Measurements from ENCODE around the gene MRC1. TPM values are rescaled to one million over a fixed set of nuclear protein-coding genes. Genes with fewer than 3 reads are reported as not detected.
"Not testable (repeated sequence)": the region's sequence is repeated elsewhere in the genome, so short reads cannot be mapped to it uniquely, and the experiment has no call there.

Gene MRC1
- total RNA-seq, 1 donor from 2014 or later, result 1.2 TPM

DNA sequence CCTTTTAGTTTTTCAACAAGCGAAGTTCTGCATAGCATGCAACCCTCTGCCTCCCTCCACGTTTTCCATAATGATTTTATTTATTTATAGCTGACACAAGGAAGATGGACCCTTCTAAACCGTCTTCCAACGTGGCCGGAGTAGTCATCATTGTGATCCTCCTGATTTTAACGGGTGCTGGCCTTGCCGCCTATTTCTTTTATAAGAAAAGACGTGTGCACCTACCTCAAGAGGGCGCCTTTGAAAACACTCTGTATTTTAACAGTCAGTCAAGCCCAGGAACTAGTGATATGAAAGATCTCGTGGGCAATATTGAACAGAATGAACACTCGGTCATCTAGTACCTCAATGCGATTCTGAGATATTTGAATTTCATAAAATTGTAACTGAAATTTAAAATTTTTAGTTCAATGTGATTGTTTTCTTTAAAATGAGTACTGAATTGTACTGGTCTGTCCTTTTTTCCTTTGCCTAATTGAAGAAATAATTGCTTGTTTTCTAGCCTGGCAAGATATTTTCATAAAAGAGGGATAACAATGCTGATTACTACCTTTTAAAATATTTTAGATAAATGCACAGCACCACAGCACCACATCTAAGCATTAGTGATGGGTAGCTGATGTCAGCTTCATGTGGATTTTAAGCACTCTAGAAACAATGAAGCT, 101.1 kb downstream of the MRC1 start:
- ATAC-seq, result no peak

DNA sequence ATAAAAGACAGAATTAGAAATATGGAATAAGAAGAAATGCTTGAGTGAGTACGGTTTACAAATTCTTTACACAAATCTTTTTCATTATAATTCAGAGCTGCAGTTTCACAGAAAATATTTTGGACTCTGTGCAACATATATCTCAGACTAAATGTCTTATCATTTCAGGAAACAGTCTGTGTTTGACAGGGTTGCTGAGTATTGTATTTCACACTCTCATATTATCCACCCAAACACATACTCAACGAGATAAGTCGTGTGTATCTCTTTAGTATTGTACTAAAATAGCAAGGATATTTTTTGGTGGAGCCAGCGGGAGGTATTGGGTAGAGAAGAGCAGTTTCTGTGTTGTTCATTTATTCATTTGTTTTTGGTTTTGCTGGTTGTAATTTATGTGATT, 103.6 kb downstream of the MRC1 start:
- ATAC-seq, result no peak

DNA sequence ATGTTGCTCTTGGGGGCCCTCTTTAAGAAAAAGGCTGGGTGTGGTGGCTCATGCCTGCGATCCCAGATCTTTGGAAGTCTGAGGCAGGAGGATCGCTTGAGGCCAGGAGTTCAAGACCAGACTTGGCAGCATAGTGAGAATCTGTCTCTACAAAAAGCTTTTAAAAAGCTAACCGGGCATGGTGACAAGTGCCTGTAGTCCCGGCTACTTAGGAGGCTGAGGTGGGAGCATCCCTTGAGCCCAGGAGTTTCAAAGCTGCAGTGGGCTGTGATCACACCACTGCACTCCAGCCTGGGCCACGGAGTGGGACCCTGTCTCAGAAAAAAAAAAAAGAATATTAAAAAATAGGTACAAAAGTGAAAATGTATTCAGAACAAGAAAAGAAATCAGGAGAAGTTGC, 104.5 kb downstream of the MRC1 start:
- no peak for ATAC-seq

GRCh38 chr10:17914169-17915045, 105.3 kb downstream of the MRC1 start:
- peak; percentile 23 for ATAC-seq

DNA sequence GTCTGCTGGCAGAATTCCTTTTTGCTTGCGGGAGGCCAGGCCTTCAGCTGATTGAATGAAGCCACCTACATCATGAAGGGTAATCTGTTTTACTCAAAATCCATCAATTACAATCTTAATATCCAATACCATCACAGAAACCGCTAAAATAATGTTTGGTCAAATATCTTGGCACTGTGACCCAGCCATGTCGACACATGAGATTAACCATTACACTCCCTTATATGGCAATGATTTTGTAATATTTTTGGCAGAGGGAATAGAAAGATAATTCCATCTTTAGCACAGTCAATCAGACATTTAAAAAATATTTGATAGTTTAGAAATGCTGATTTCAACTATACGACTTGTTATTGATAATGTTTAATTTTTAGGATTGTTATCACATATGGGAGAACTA, 106.0 kb downstream of the MRC1 start:
- no peak for ATAC-seq

DNA sequence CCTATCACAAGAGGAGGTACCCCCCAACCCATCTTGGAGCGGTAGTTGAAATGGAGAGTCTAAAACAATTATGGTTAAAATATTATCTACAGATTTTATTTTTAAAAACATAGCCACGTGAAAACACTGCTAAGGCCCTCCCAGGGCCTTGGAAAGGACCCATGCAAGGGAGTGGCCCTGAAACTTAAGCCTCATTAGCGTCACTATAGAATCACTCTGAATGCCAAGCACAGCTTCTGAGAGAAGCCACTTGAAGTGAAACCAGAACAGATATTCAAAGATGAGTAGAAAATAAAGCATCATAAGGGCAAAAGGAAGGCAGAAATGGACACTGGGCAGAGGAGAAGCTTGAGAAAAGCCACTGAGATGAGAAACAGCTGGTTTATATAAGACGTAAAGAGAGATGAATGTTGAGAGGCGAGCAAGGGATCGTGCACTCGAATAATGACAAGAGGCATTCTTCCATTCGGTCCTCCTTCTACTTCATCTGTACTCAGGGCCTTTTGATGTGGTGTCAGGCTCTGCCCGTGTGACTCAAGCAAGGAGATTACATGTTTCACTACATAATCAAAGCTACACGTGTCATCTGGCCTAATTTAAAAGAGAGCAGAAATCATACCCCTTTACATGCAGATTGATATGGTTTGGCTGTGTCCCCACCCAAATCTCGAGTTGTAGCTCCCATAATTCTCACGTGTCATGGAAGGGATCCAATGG, 109.2 kb downstream of the MRC1 start:
- ATAC-seq, result no peak

DNA sequence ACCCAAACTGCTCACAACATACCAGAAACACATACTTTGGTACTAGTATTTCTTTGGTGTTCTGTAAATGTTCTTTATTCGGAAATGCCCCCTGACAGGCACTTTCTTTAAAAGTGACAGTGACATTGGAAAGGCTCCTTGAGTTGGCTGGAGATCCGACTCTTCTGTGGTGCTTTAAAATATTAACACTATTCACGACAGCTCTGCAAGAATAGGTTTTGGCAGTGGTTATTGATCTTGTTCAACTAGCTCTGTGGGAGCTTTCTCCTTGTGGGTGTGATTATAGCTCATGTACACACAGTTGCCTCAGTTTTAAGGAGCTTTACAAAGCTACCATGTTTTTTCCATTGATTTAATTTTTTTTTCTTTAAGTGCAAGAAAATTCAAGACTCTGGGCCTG, 112.2 kb downstream of the MRC1 start:
- ATAC-seq, result no peak

GRCh38 chr10:17923728-17924127, 114.6 kb downstream of the MRC1 start:
- peak; percentile 79 for ATAC-seq

- ATAC-seq, result no peak
These were observed 134.0 kb downstream of the MRC1 start for GRCh38 chr10:17943033-17943745.

DNA sequence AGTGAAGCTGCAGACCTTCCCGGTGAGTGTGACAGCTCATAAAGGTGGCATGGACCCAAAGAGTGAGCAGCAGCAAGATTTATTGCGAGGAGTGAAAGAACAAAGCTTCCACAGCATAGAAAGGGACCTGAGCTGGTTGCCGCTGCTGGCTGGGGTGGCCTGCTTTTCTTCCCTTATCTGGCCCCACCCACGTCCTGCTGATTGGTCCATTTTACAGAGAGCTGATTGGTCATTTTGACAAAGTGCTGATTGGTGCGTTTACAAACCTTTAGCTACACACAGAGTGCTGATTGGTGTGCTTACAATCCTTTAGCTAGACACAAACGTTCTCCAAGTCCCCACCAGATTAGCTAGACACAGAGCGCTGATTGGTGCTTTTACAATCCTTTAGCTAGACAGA, 141.1 kb downstream of the MRC1 start:
- not testable (repeated sequence) for ATAC-seq

- ATAC-seq, result no peak
These were observed 141.6 kb downstream of the MRC1 start for GRCh38 chr10:17950726-17951125.

- ATAC-seq, result no peak
These were observed 142.8 kb downstream of the MRC1 start, which contains the start of gene SLC39A12 for GRCh38 chr10:17951868-17952371. Gene SLC39A12, plus strand, starts transcription at chr10:17951918. Its CDS starts 1,359 bp downstream, at chr10:17953277.

- not testable (repeated sequence) for ATAC-seq
These were observed 145.2 kb downstream of the MRC1 start for GRCh38 chr10:17954372-17954771.

GRCh38 chr10:17954861-17955260, 145.7 kb downstream of the MRC1 start:
- ATAC-seq, result no peak

- no peak for ATAC-seq
These were observed 148.9 kb downstream of the MRC1 start for GRCh38 chr10:17958049-17958448.

DNA sequence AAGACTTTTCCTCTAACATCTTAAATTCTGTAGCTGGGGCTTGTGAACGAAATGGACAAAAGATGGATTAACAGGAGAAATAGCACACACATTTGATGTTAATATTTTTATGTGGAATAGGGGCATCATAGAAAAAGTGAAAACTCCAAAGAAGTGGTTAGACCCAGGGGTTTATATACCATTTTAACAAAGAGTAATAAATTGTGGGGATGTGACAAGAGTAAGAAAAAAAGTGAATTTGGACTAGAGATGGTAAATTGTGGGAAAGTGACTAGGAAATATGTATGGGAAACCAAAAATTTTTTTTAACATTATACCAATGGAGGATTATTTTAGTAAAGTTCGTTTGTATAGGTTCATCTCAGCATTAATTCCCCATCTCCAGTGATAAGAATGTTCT, 150.7 kb downstream of the MRC1 start:
- no peak for ATAC-seq

Other genes with a start within 250 kb of the MRC1 start
- gene HACD1, start 192.0 kb upstream of the MRC1 start, total RNA-seq, result 19.0 TPM
- 15.9 TPM for gene STAM, start 165.2 kb upstream of the MRC1 start, total RNA-seq
- gene TMEM236, start 57.1 kb upstream of the MRC1 start, total RNA-seq, result 0.16 TPM
- 0.08 TPM for gene SLC39A12, start 142.6 kb downstream of the MRC1 start, total RNA-seq